Smooth muscle cell (in vitro differentiated cells): ENCODE data around the gene DEAF1. TPM values are rescaled to one million over a fixed set of nuclear protein-coding genes. Genes with fewer than 3 reads are reported as not detected.

ENCODE experiments used
- DNase-seq: peaks from one replicate; lab custom pipeline; 2025; ENCODE audit not compliant: unreplicated experiment; lab: John Stamatoyannopoulos, UW
- H2AFZ ChIP-seq: fragments of 200-600 bp; sonication (generic); 2 replicates; pipeline ENCODE4 v1.6.0; 2016; ENCODE audit warnings: antibody characterized with exemption, low read depth, mild to moderate bottlenecking
- H3F3A ChIP-seq: fragments of 200-600 bp; sonication (generic); 2 replicates; pipeline ENCODE4 v1.6.0; 2017; ENCODE audit warnings: antibody characterized with exemption, low read depth
- H3K27ac ChIP-seq: fragments of 200-600 bp; sonication (generic); 2 replicates; pipeline ENCODE4 v1.5.1; 2016; ENCODE audit warnings: low read depth, mild to moderate bottlenecking
- H3K27me3 ChIP-seq: fragments of 200-600 bp; sonication (generic); 2 replicates; pipeline ENCODE4 v1.6.1; 2016; ENCODE audit warnings: low read depth, mild to moderate bottlenecking
- H3K36me3 ChIP-seq: fragments of 200-600 bp; sonication (generic); 2 replicates; pipeline ENCODE4 v1.5.1; 2016; ENCODE audit warnings: low read depth
- H3K4me1 ChIP-seq: fragments of 200-600 bp; sonication (generic); 2 replicates; pipeline ENCODE4 v1.5.1; 2016; ENCODE audit warnings: low read depth
- H3K4me2 ChIP-seq: fragments of 200-600 bp; sonication (generic); 2 replicates; pipeline ENCODE4 v1.6.0; 2016; ENCODE audit warnings: mild to moderate bottlenecking
- H3K4me3 ChIP-seq: fragments of 200-600 bp; sonication (generic); 2 replicates; pipeline ENCODE4 v1.5.1; 2016; ENCODE audit warnings: mild to moderate bottlenecking
- H3K79me2 ChIP-seq: fragments of 200-600 bp; sonication (generic); 2 replicates; pipeline ENCODE4 v1.6.0; 2016; ENCODE audit warnings: low read depth, mild to moderate bottlenecking
- H3K9ac ChIP-seq: fragments of 200-600 bp; sonication (generic); 2 replicates; pipeline ENCODE4 v1.6.0; 2016; ENCODE audit warnings: low read depth
- H3K9me3 ChIP-seq: fragments of 200-600 bp; sonication (generic); replicated peaks from 2 replicates; pipeline ENCODE4 v1.5.1; 2016; ENCODE audit warnings: low read depth
- H4K20me1 ChIP-seq: fragments of 200-600 bp; sonication (generic); 2 replicates; pipeline ENCODE4 v1.6.0; 2016; ENCODE audit warnings: low read depth
- CTCF ChIP-seq: fragments of 200-600 bp; sonication (generic); IDR thresholded peaks from 2 replicates; pipeline ENCODE4 v1.5.1; 2017; ENCODE audit warnings: borderline replicate concordance, mild to moderate bottlenecking, antibody characterized with exemption; ENCODE audit not compliant: insufficient read depth, poor library complexity, severe bottlenecking
- WGBS: methylation state at CpG from one replicate; pipeline ENCODE4 v1.1.7; 2016; ENCODE audit warnings: low lambda C conversion rate; 5-methylcytosine and 5-hydroxymethylcytosine counted together
- polyA plus RNA-seq: library from polyadenylated mRNA; unstranded; fragments of >200 nt; fragmentation: Nextera tagmentation; extraction: Ambion mirVana; gene quantifications from 2 replicates; pipeline ENCODE4 v1.2.1, GENCODE V29; 2016
- total RNA-seq: library from RNA; depleted of rRNA; stranded (reverse); fragments of >200 nt; gene quantifications from 2 replicates; pipeline ENCODE4 v1.2.3, GENCODE V29; 2014

Gene DEAF1
- total and polyA plus RNA-seq, 2 experiments from 2014 or later, result 18.7 to 39.2 TPM

- Histone ChIP-seq H3K4me3 (no peak overlapping the region), H3K27me3 (no peaks in the 10 kb centered on the region), H3K27ac (no peak overlapping the region), H3K4me2 (no peak overlapping the region), H3K4me1 (peaks cover 22% of the 10 kb centered on the region), H3K79me2 (peaks cover 15% of the 10 kb centered on the region), H3K9me3 (no peaks in the 10 kb centered on the region), H3F3A (peaks cover 16% of the 10 kb centered on the region), H3K36me3 (no peaks in the 10 kb centered on the region), H3K9ac (no peak overlapping the region), H4K20me1 (peaks cover 62% of the 10 kb centered on the region), H2AFZ (no peak overlapping the region)
- no peak for TF ChIP-seq CTCF
- 85% methylated on average over 7 of the region's 7 CpGs for WGBS
- no peak for DNase-seq
Measured at GRCh38 chr11:699116-699508, 4.1 kb upstream of the DEAF1 start.

- no peak overlapping the region for H3K4me3 ChIP-seq
- DNase-seq, result no peak
- H3K36me3 ChIP-seq, result no peaks in the 10 kb centered on the region
- H3K79me2 ChIP-seq, result peaks cover 17% of the 10 kb centered on the region
- H3K9ac ChIP-seq, result no peak overlapping the region
- peak overlapping the region; percentile 96 for H3K4me2 ChIP-seq
- peaks cover 16% of the 10 kb centered on the region for H3F3A ChIP-seq
- no peaks in the 10 kb centered on the region for H3K27me3 ChIP-seq
- H3K9me3 ChIP-seq, result no peaks in the 10 kb centered on the region
- H3K27ac ChIP-seq, result peak overlapping the region; percentile 100
- no peak overlapping the region for H2AFZ ChIP-seq
- H3K4me1 ChIP-seq, result peaks cover 27% of the 10 kb centered on the region
- TF ChIP-seq CTCF, result no peak
- WGBS, result 80% methylated on average over 17 of the region's 17 CpGs
- peaks cover 61% of the 10 kb centered on the region for H4K20me1 ChIP-seq
Measured at GRCh38 chr11:698493-699115, 3.6 kb upstream of the DEAF1 start.

- Histone ChIP-seq H3K27me3 (no peaks in the 10 kb centered on the region), H2AFZ (no peak overlapping the region), H3K4me1 (peaks cover 35% of the 10 kb centered on the region), H3K27ac (peak overlapping the region; percentile 100), H3F3A (peaks cover 16% of the 10 kb centered on the region), H3K4me2 (peak overlapping the region; percentile 96), H3K79me2 (peaks cover 24% of the 10 kb centered on the region), H4K20me1 (peaks cover 61% of the 10 kb centered on the region), H3K9ac (peak overlapping the region; percentile 100), H3K36me3 (no peaks in the 10 kb centered on the region), H3K9me3 (no peaks in the 10 kb centered on the region), H3K4me3 (no peak overlapping the region)
- DNase-seq, result no peak
- no peak for TF ChIP-seq CTCF
- 57% methylated on average over 11 of the region's 11 CpGs for WGBS
Measured at GRCh38 chr11:697811-698311, 2.8 kb upstream of the DEAF1 start.
